GM12878 (cell line): Measurements from ENCODE around the gene RAPGEF4. TPM values are rescaled to one million over a fixed set of nuclear protein-coding genes. Genes with fewer than 3 reads are reported as not detected.

Source experiments
- ATAC-seq: fragments of 200-7000 bp; cut with Tn5 transposase; 3 replicates; pipeline ENCODE4 v1.9.1; 2020; ENCODE audit warnings: mild to moderate bottlenecking, moderate library complexity
- BruUV-seq: library from RNA; stranded (reverse); fragments of 400-500 nt; replicated peaks from 2 replicates; lab custom pipeline; 2021; lab: Mats Ljungman, UMichigan
- CTCF ChIA-PET: fragments of 300-600 bp; sonication (Branson Sonifier 250); formaldehyde crosslinking; extraction: SDS; loops from one replicate; lab custom pipeline; 2021; ENCODE audit warnings: inconsistent platforms; lab: Yijun Ruan, JAX
- POLR2A ChIA-PET: fragments of 350-600 bp; formaldehyde crosslinking; extraction: SDS; loops from one replicate; lab custom pipeline; 2021; ENCODE audit warnings: inconsistent platforms; lab: Charles Lee
- RAD21 ChIA-PET: fragments of 300-600 bp; sonication (Branson Sonifier 250); formaldehyde crosslinking; loops from one replicate; lab custom pipeline; 2023; ENCODE audit warnings: antibody characterized with exemption; ENCODE audit not compliant: unreplicated experiment; lab: Charles Lee
- SMC1A ChIA-PET: fragments of 300-600 bp; sonication (Branson Sonifier 250); formaldehyde crosslinking; loops from one replicate; lab custom pipeline; 2023; ENCODE audit not compliant: unreplicated experiment, uncharacterized antibody; lab: Charles Lee
- DNase-seq: peaks from one replicate; pipeline ENCODE4 v3.0.0-alpha.2; 2011; ENCODE audit warnings: low read depth, low spot score
- FAIRE-seq: peaks from 3 replicates; lab custom pipeline; 2011; peaks lifted over from hg19 to GRCh38; lab: Jason Lieb, UNC
- H2AFZ ChIP-seq: 2 replicates; pipeline ENCODE4 v1.6.0; 2011; ENCODE audit warnings: low read depth, low read length, control low read depth; ENCODE audit not compliant: control insufficient read depth
- H3K27ac ChIP-seq: 2 replicates; pipeline ENCODE4 v1.5.1; 2011; ENCODE audit warnings: control low read depth; ENCODE audit not compliant: control insufficient read depth, insufficient read depth
- H3K27me3 ChIP-seq, 2 experiments: replicated peaks in 1 of 2; 2 replicates each; pipeline versions ENCODE4 v1.6.0 to v1.6.1; 2011; ENCODE audit warnings: low read length in 1 of 2; ENCODE audit not compliant: control insufficient read depth in 2 of 2, insufficient read depth in 2 of 2
- H3K36me3 ChIP-seq, 2 experiments: 2 replicates each; pipeline ENCODE4 v1.5.1; 2011; ENCODE audit warnings: low read length in 1 of 2; ENCODE audit not compliant: control insufficient read depth in 2 of 2, insufficient read depth in 2 of 2
- H3K4me1 ChIP-seq: 2 replicates; pipeline ENCODE4 v1.6.1; 2011; ENCODE audit warnings: mild to moderate bottlenecking, low read length, moderate library complexity, mixed read lengths; ENCODE audit not compliant: control insufficient read depth, insufficient read depth
- H3K4me2 ChIP-seq: 2 replicates; pipeline ENCODE4 v1.6.0; 2011; ENCODE audit warnings: control low read depth; ENCODE audit not compliant: control insufficient read depth, insufficient read depth
- H3K4me3 ChIP-seq: fragments of 200-600 bp; sonication (generic); 2 replicates; pipeline ENCODE4 v1.5.1; 2016
- H3K79me2 ChIP-seq: 2 replicates; pipeline ENCODE4 v1.6.0; 2011; ENCODE audit warnings: low read length; ENCODE audit not compliant: control insufficient read depth, insufficient read depth
- H3K9ac ChIP-seq: 2 replicates; pipeline ENCODE4 v1.8.0; 2011; ENCODE audit warnings: low read length, control low read depth, mixed read lengths; ENCODE audit not compliant: control insufficient read depth, insufficient read depth
- H3K9me3 ChIP-seq: replicated peaks from 3 replicates; pipeline ENCODE4 v1.5.1; 2011; ENCODE audit warnings: mild to moderate bottlenecking, low read length; ENCODE audit not compliant: control insufficient read depth, insufficient read depth
- H4K20me1 ChIP-seq: 2 replicates; pipeline ENCODE4 v1.6.0; 2011; ENCODE audit not compliant: control insufficient read depth, insufficient read depth
- HDGF ChIP-seq: fragments of 450-650 bp; IDR thresholded peaks from 2 replicates; pipeline ENCODE4 v1.6.1; 2016; ENCODE audit warnings: antibody characterized with exemption
- IKZF1 ChIP-seq: fragments of 450-650 bp; conservative IDR thresholded peaks from 2 replicates; pipeline ENCODE4 v1.6.1; 2017; ENCODE audit warnings: antibody characterized with exemption, mild to moderate bottlenecking
- KLF5 ChIP-seq: fragments of 450-650 bp; IDR thresholded peaks from 2 replicates; pipeline ENCODE4 v1.6.1; 2014; ENCODE audit warnings: mild to moderate bottlenecking; ENCODE audit not compliant: partially characterized antibody
- PBX3 ChIP-seq: IDR thresholded peaks from 2 replicates; pipeline ENCODE4 v1.6.1; 2011; ENCODE audit warnings: mild to moderate bottlenecking, low read depth, low read length, moderate library complexity; ENCODE audit not compliant: insufficient replicate concordance
- SUPT20H ChIP-seq: IDR thresholded peaks from 2 replicates; pipeline ENCODE4 v1.6.1; 2011; ENCODE audit warnings: low read depth, mild to moderate bottlenecking, low read length, moderate library complexity, borderline replicate concordance; ENCODE audit not compliant: control insufficient read depth
- ZBTB33 ChIP-seq: fragments of 450-650 bp; IDR thresholded peaks from 2 replicates; pipeline ENCODE4 v1.6.1; 2017; ENCODE audit warnings: mild to moderate bottlenecking
- ZBTB40 ChIP-seq: fragments of 450-650 bp; IDR thresholded peaks from 2 replicates; pipeline ENCODE4 v1.6.1; 2016; ENCODE audit warnings: mild to moderate bottlenecking, moderate library complexity, borderline replicate concordance
- WGBS: methylation state at CpG from one replicate; pipeline ENCODE4 v1.1.6; 2016; ENCODE audit warnings: low lambda C conversion rate; ENCODE audit not compliant: insufficient replicate concordance, insufficient coverage; ENCODE audit errors: missing lambda C conversion rate; 5-methylcytosine and 5-hydroxymethylcytosine counted together
- in situ Hi-C: fragments of 300-500 bp; cut with MboI; formaldehyde crosslinking; loops from 9 replicates; pipeline ENCODE4 v1.14.3; 2018; ENCODE audit warnings: mixed read lengths
- intact Hi-C: fragments of 100-400 bp; cut with micrococcal nuclease; formaldehyde crosslinking; loops from one replicate; pipeline ENCODE4 v1.14.2; 2022; ENCODE audit not compliant: unreplicated experiment
- polyA plus RNA-seq, 11 experiments: library from polyadenylated mRNA; depleted of rRNA in 4 of 11; unstranded in 6 of 11; stranded (reverse) in 5 of 11; fragments of >200 nt; fragmentation: Nextera tagmentation in 4 of 11; fragmentation: Illumina TruSeq in 1 of 11; extraction: Ambion mirVana in 4 of 11; extraction: Trizol in 1 of 11; gene quantifications; 1 replicate in 1 of 11; 2 replicates in 10 of 11; pipeline versions ENCODE4 v1.2.1 to v1.2.3, GENCODE V29; 2011 to 2016; ENCODE audit warnings: inconsistent platforms in 2 of 11, missing spikeins in 2 of 11, low read depth in 1 of 11
- total RNA-seq, 4 experiments: library from RNA; depleted of rRNA in 3 of 4; stranded (reverse); fragments of >200 nt in 3 of 4; fragmentation: Illumina TruSeq in 1 of 4; extraction: Trizol in 1 of 4; gene quantifications; 2 replicates each; pipeline versions ENCODE4 v1.2.1 to v1.2.3, GENCODE V29; 2013 to 2021

The RAPGEF4 gene
- total and polyA plus RNA-seq, 10 of the 15 experiments (the other 5 are each of a cell fraction or from before 2014, with no cell fraction given) = 0.18 TPM; not detected in 8

GRCh38 chr2:172693037-172693436 lies 42.6 kb upstream of the RAPGEF4 start:
- no peaks in the 10 kb centered on the region for H4K20me1 ChIP-seq
- no peak overlapping the region for H3K4me2 ChIP-seq
- no peak overlapping the region for H3K27ac ChIP-seq
- BruUV-seq = no TSS peak
- TF ChIP-seq PBX3 (no peak), IKZF1 (no peak)
- WGBS = 0% methylated on average over 3 of the region's 3 CpGs
- no peaks in the 10 kb centered on the region for H3K36me3 ChIP-seq
- in situ Hi-C loops (no loop called here), intact Hi-C loops (no loop called here)
- H3K79me2 ChIP-seq = no peaks in the 10 kb centered on the region
- DNase-seq (no peak), FAIRE-seq (no peak), ATAC-seq (no peak)
- CTCF ChIA-PET = interaction anchor here (1.3 kb wide), 1 partner anchor 16 kb away, joined by 3 read pairs; no protein-coding TSS in a partner anchor
- no peak overlapping the region for H3K9ac ChIP-seq
- SMC1A ChIA-PET = no interaction called here
- H3K4me3 ChIP-seq = no peak overlapping the region
- no peaks in the 10 kb centered on the region; the same call in 2 of the 3 replicates for H3K9me3 ChIP-seq
- POLR2A ChIA-PET = no interaction called here
- no peaks in the 10 kb centered on the region for H3K4me1 ChIP-seq
- RAD21 ChIA-PET = no interaction called here
- no peak overlapping the region for H2AFZ ChIP-seq
- no peaks in the 10 kb centered on the region for H3K27me3 ChIP-seq

GRCh38 chr2:172693529-172694455 lies 41.9 kb upstream of the RAPGEF4 start:
- H4K20me1 ChIP-seq = no peaks in the 10 kb centered on the region
- RAD21 ChIA-PET = no interaction called here
- no peaks in the 10 kb centered on the region; the same call in 2 of the 3 replicates for H3K9me3 ChIP-seq
- WGBS = 21% methylated on average over 8 of the region's 8 CpGs
- CTCF ChIA-PET = interaction anchor here (0.5 kb wide), 1 partner anchor 1787 kb away, joined by 3 read pairs; no protein-coding TSS in a partner anchor
- ATAC-seq (no peak), DNase-seq (no peak), FAIRE-seq (no peak)
- no peaks in the 10 kb centered on the region for H3K27me3 ChIP-seq
- no peaks in the 10 kb centered on the region for H3K79me2 ChIP-seq
- no peak overlapping the region for H2AFZ ChIP-seq
- no peaks in the 10 kb centered on the region for H3K36me3 ChIP-seq
- no TSS peak for BruUV-seq
- SMC1A ChIA-PET = no interaction called here
- POLR2A ChIA-PET = no interaction called here
- H3K4me3 ChIP-seq = no peak overlapping the region
- no peaks in the 10 kb centered on the region for H3K4me1 ChIP-seq
- no peak overlapping the region for H3K9ac ChIP-seq
- in situ Hi-C loops (no loop called here), intact Hi-C loops (no loop called here)
- H3K27ac ChIP-seq = no peak overlapping the region
- no peak overlapping the region for H3K4me2 ChIP-seq
- TF ChIP-seq HDGF (no peak), ZBTB33 (no peak), ZBTB40 (no peak), SUPT20H (no peak), KLF5 (no peak)
